WTC11 (cell line): Measurements from ENCODE around the gene DCTN5. TPM values are rescaled to one million over a fixed set of nuclear protein-coding genes. Genes with fewer than 3 reads are reported as not detected.

Source experiments
- ATAC-seq: fragments of 200-7000 bp; cut with Tn5 transposase; 2 replicates; pipeline ENCODE4 v1.10.0; 2021; ENCODE audit warnings: mild to moderate bottlenecking, moderate library complexity
- CTCF ChIA-PET: fragments of 300-600 bp; sonication (Branson Sonifier 250); formaldehyde crosslinking; loops from one replicate; lab custom pipeline; 2021; ENCODE audit warnings: antibody characterized with exemption; lab: Charles Lee
- POLR2A ChIA-PET: fragments of 350-600 bp; sonication (Branson Sonifier 250); formaldehyde crosslinking; loops from one replicate; lab custom pipeline; 2021; ENCODE audit warnings: antibody characterized with exemption; lab: Charles Lee
- DNase-seq: peaks from one replicate; pipeline ENCODE4 v3.0.0; 2021; ENCODE audit warnings: low spot score
- H3K27ac Mint-ChIP-seq: 2 replicates; pipeline ENCODE4 v1.8.0; 2021; ENCODE audit warnings: mixed read lengths
- H3K27me3 Mint-ChIP-seq: 2 replicates; pipeline ENCODE4 v1.8.0; 2021; ENCODE audit warnings: low read depth, mild to moderate bottlenecking, moderate library complexity, mixed read lengths
- H3K36me3 Mint-ChIP-seq: 2 replicates; pipeline ENCODE4 v1.8.0; 2021; ENCODE audit warnings: mixed read lengths
- H3K4me1 Mint-ChIP-seq: 2 replicates; pipeline ENCODE4 v1.8.0; 2022; ENCODE audit warnings: mixed read lengths
- H3K4me3 Mint-ChIP-seq: 2 replicates; pipeline ENCODE4 v1.8.0; 2021; ENCODE audit warnings: mild to moderate bottlenecking, moderate library complexity, mixed read lengths
- H3K9me3 Mint-ChIP-seq: 2 replicates; pipeline ENCODE4 v1.8.0; 2021; ENCODE audit warnings: mixed read lengths
- FOXK1 ChIP-seq: sonication (generic); formaldehyde crosslinking; IDR thresholded peaks from 2 replicates; pipeline ENCODE4 v1.8.0; 2022; ENCODE audit warnings: mild to moderate bottlenecking, moderate library complexity, missing genetic modification reagents
- NFATC4 ChIP-seq: fragments of 250-450 bp; sonication (Bioruptor Pico); IDR thresholded peaks from 2 replicates; pipeline ENCODE4 v1.9.0; 2021; ENCODE audit warnings: mild to moderate bottlenecking
- NR2C2 ChIP-seq: sonication (generic); formaldehyde crosslinking; IDR thresholded peaks from 2 replicates; pipeline ENCODE4 v1.8.0; 2022; ENCODE audit warnings: mild to moderate bottlenecking, missing genetic modification reagents
- PRDM15 ChIP-seq: sonication (generic); formaldehyde crosslinking; IDR thresholded peaks from 2 replicates; pipeline ENCODE4 v1.8.0; 2022; ENCODE audit warnings: missing genetic modification reagents
- PREB ChIP-seq: sonication (generic); formaldehyde crosslinking; IDR thresholded peaks from 2 replicates; pipeline ENCODE4 v1.8.1; 2022; ENCODE audit warnings: mild to moderate bottlenecking, missing genetic modification reagents, moderate library complexity, borderline replicate concordance
- RORB ChIP-seq: fragments of 250-450 bp; sonication (Bioruptor Pico); IDR thresholded peaks from 2 replicates; pipeline ENCODE4 v1.9.0; 2021; ENCODE audit warnings: mild to moderate bottlenecking
- SMAD3 ChIP-seq: sonication (generic); formaldehyde crosslinking; IDR thresholded peaks from 2 replicates; pipeline ENCODE4 v1.8.0; 2022; ENCODE audit warnings: missing genetic modification reagents, mild to moderate bottlenecking, borderline replicate concordance
- SMAD4 ChIP-seq: sonication (generic); formaldehyde crosslinking; IDR thresholded peaks from 2 replicates; pipeline ENCODE4 v1.8.0; 2022; ENCODE audit warnings: mild to moderate bottlenecking, missing genetic modification reagents
- SOX15 ChIP-seq: fragments of 250-450 bp; sonication (Bioruptor Pico); IDR thresholded peaks from 2 replicates; pipeline ENCODE4 v1.9.0; 2021; ENCODE audit warnings: mild to moderate bottlenecking
- USF1 ChIP-seq: sonication (generic); formaldehyde crosslinking; IDR thresholded peaks from 2 replicates; pipeline ENCODE4 v1.8.0; 2022; ENCODE audit warnings: mild to moderate bottlenecking, missing genetic modification reagents
- ZMAT4 ChIP-seq: fragments of 250-450 bp; sonication (Bioruptor Pico); IDR thresholded peaks from 2 replicates; pipeline ENCODE4 v1.9.0; 2021; ENCODE audit warnings: mild to moderate bottlenecking
- ZNF219 ChIP-seq: sonication (generic); formaldehyde crosslinking; IDR thresholded peaks from 2 replicates; pipeline ENCODE4 v1.8.0; 2023; ENCODE audit warnings: missing genetic modification reagents, mild to moderate bottlenecking, borderline replicate concordance
- total RNA-seq: library from RNA; stranded (reverse); gene quantifications from 3 replicates; pipeline ENCODE4 v1.2.3, GENCODE V29; 2021
- TF ChIP-seq, protein P1 (sequence below): sonication (generic); formaldehyde crosslinking; IDR thresholded peaks from 2 replicates; pipeline ENCODE4 v1.8.1; 2022; ENCODE audit warnings: low read depth, missing genetic modification reagents, borderline replicate concordance
- TF ChIP-seq, protein P2 (sequence below): sonication (generic); formaldehyde crosslinking; IDR thresholded peaks from 2 replicates; pipeline ENCODE4 v1.8.1; 2023; ENCODE audit warnings: mild to moderate bottlenecking, missing genetic modification reagents, borderline replicate concordance
- TF ChIP-seq, protein P3 (sequence below): sonication (generic); formaldehyde crosslinking; conservative IDR thresholded peaks from 2 replicates; pipeline ENCODE4 v1.8.1; 2023; ENCODE audit warnings: mild to moderate bottlenecking, low read depth, missing genetic modification reagents, moderate library complexity
- TF ChIP-seq, protein P4 (sequence below): sonication (generic); formaldehyde crosslinking; IDR thresholded peaks from 2 replicates; pipeline ENCODE4 v1.8.1; 2022; ENCODE audit warnings: low read depth, mild to moderate bottlenecking, moderate library complexity, missing genetic modification reagents, borderline replicate concordance

The DCTN5 gene
- total RNA-seq, 1 experiment from 2014 or later = 65.8 TPM

DNA sequence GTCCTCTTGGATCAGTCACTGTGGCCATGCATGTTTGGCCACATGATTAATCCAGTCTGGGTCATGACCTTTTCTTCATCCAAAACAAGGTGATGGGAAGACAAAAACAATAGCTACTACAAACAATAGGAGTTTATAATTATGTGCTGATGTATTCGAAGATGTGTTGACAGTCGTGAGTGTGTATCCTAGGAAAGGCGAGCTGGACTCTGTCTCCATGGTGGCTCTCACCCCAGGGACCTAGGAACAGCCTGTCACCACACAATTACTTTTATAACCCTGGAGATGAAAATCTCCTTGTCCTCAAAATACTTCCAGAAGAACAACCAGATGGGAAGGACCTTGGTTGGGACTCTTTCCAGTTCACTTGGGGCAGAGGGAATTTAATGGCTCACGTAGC is 27.6 kb downstream of the DCTN5 start (continued):
- TF ChIP-seq, protein P1, sequence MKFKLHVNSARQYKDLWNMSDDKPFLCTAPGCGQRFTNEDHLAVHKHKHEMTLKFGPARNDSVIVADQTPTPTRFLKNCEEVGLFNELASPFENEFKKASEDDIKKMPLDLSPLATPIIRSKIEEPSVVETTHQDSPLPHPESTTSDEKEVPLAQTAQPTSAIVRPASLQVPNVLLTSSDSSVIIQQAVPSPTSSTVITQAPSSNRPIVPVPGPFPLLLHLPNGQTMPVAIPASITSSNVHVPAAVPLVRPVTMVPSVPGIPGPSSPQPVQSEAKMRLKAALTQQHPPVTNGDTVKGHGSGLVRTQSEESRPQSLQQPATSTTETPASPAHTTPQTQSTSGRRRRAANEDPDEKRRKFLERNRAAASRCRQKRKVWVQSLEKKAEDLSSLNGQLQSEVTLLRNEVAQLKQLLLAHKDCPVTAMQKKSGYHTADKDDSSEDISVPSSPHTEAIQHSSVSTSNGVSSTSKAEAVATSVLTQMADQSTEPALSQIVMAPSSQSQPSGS (CRISPR knock-in tag) = no peak
- no peak for TF ChIP-seq FOXK1 (CRISPR knock-in tag)
- no peak for TF ChIP-seq PRDM15
- no peak for TF ChIP-seq PREB (CRISPR knock-in tag)
- no peak for TF ChIP-seq SOX15 (CRISPR knock-in tag)
- TF ChIP-seq ZMAT4 = no peak
- TF ChIP-seq SMAD4 (CRISPR knock-in tag) = no peak

DNA sequence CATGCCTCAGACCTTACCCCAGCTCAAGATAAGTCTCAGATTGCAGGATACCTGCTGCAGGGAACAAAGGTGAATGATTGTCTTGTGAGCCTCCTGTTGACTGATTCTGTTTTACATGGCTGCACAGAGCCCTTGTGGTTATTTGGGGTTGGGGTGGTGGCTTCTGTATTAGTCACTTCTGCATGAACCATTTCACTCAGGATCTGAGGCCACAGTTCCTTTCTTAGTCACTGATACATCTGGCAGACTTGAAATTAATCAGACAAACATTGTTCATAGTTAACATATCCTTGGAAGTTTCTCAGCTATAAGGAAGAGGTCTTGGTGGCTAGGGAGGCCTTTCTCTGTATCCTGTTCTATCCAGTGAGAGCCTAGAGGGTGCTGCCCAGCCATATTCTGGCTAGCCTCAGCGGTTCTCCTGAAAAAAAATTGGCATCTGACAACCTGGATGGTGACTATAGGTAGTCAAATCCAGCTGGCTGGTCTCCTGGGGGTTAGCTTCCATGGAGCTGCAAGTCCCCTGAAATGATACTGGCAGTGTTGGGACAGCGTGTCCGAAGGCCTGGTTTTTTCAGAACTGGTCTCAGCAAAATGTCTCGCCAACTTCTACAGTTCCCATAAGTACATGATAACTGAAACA is 29.0 kb downstream of the DCTN5 start:
- peaks cover 34% of the 10 kb centered on the region for H3K36me3 Mint-ChIP-seq
- H3K27ac Mint-ChIP-seq = no peak overlapping the region; the same call in 1 of the 2 replicates
- no peak overlapping the region for H3K4me3 Mint-ChIP-seq
- ATAC-seq = no peak
- DNase-seq = no peak
- no peaks in the 10 kb centered on the region for H3K9me3 Mint-ChIP-seq
- ChIA-PET POLR2A (no interaction called here), CTCF (no interaction called here)
- no peaks in the 10 kb centered on the region for H3K4me1 Mint-ChIP-seq
- H3K27me3 Mint-ChIP-seq = no peaks in the 10 kb centered on the region
- TF ChIP-seq NR2C2 (CRISPR knock-in tag) (no peak), RORB (CRISPR knock-in tag) (no peak), SMAD3 (CRISPR knock-in tag) (no peak), ZNF219 (CRISPR knock-in tag) (no peak), USF1 (CRISPR knock-in tag) (no peak), FOXK1 (CRISPR knock-in tag) (no peak), NFATC4 (CRISPR knock-in tag) (no peak), PREB (CRISPR knock-in tag) (no peak)
- TF ChIP-seq, protein P2, sequence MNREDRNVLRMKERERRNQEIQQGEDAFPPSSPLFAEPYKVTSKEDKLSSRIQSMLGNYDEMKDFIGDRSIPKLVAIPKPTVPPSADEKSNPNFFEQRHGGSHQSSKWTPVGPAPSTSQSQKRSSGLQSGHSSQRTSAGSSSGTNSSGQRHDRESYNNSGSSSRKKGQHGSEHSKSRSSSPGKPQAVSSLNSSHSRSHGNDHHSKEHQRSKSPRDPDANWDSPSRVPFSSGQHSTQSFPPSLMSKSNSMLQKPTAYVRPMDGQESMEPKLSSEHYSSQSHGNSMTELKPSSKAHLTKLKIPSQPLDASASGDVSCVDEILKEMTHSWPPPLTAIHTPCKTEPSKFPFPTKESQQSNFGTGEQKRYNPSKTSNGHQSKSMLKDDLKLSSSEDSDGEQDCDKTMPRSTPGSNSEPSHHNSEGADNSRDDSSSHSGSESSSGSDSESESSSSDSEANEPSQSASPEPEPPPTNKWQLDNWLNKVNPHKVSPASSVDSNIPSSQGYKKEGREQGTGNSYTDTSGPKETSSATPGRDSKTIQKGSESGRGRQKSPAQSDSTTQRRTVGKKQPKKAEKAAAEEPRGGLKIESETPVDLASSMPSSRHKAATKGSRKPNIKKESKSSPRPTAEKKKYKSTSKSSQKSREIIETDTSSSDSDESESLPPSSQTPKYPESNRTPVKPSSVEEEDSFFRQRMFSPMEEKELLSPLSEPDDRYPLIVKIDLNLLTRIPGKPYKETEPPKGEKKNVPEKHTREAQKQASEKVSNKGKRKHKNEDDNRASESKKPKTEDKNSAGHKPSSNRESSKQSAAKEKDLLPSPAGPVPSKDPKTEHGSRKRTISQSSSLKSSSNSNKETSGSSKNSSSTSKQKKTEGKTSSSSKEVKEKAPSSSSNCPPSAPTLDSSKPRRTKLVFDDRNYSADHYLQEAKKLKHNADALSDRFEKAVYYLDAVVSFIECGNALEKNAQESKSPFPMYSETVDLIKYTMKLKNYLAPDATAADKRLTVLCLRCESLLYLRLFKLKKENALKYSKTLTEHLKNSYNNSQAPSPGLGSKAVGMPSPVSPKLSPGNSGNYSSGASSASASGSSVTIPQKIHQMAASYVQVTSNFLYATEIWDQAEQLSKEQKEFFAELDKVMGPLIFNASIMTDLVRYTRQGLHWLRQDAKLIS = no peak
- TF ChIP-seq, protein P3, sequence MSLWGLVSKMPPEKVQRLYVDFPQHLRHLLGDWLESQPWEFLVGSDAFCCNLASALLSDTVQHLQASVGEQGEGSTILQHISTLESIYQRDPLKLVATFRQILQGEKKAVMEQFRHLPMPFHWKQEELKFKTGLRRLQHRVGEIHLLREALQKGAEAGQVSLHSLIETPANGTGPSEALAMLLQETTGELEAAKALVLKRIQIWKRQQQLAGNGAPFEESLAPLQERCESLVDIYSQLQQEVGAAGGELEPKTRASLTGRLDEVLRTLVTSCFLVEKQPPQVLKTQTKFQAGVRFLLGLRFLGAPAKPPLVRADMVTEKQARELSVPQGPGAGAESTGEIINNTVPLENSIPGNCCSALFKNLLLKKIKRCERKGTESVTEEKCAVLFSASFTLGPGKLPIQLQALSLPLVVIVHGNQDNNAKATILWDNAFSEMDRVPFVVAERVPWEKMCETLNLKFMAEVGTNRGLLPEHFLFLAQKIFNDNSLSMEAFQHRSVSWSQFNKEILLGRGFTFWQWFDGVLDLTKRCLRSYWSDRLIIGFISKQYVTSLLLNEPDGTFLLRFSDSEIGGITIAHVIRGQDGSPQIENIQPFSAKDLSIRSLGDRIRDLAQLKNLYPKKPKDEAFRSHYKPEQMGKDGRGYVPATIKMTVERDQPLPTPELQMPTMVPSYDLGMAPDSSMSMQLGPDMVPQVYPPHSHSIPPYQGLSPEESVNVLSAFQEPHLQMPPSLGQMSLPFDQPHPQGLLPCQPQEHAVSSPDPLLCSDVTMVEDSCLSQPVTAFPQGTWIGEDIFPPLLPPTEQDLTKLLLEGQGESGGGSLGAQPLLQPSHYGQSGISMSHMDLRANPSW (CRISPR knock-in tag) = no peak
- TF ChIP-seq, protein P4, sequence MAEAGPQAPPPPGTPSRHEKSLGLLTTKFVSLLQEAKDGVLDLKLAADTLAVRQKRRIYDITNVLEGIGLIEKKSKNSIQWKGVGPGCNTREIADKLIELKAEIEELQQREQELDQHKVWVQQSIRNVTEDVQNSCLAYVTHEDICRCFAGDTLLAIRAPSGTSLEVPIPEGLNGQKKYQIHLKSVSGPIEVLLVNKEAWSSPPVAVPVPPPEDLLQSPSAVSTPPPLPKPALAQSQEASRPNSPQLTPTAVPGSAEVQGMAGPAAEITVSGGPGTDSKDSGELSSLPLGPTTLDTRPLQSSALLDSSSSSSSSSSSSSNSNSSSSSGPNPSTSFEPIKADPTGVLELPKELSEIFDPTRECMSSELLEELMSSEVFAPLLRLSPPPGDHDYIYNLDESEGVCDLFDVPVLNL = no peak
